ENCODE measurements around the gene NCAPG2.

Gene NCAPG2

DNA sequence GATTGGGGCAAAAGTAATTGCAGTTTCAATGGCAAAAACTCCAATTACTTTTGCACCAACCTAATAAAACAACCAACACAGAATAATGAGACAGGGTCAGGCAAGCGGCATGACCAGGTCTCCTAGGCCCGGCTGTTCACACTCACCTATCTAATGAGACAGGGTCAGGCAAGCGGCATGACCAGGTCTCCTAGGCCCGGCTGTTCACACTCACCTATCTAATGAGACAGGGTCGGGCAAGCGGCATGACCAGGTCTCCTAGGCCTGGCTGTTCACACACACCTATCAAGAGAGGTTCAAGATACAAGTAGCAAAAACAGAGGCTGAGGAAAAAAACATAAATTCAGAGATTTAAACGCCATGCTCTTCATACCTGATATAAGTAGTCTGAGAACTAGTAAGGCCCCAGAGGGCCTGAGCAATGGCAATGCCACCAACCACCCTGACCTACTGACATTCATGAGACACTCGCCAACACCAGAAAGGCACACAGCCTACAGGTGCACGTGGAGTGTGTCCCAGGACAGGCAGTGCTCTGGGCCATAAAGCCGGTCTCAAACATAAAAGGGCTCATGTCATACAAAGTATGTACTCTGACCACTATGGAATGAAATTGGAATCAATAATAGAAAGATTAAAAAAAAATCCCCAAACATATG, 40.6 kb upstream of the NCAPG2 start:
- WGBS (ENCODE audit: insufficient coverage, insufficient read length), result no CpG with 5 or more reads among the region's 10 CpGs
- peaks cover 6% of the 10 kb centered on the region; the same call in 1 of the 2 replicates for H3K36me3 ChIP-seq (ENCODE audit: control insufficient read depth, insufficient read depth, low read length)

GRCh38 chr7:158744070-158744469, 39.5 kb upstream of the NCAPG2 start:
- no peak overlapping the region for H3K4me3 ChIP-seq (ENCODE audit: low read length)

More for the DNA sequence above, 40.6 kb upstream of the NCAPG2 start:
- Histone ChIP-seq H3K4me1 (ENCODE audit: control insufficient read depth, insufficient read depth, low read length) (no peaks in the 10 kb centered on the region), H3K27ac (ENCODE audit: low read length) (no peak overlapping the region), H3K9me3 (ENCODE audit: control insufficient read depth, insufficient read depth, low read length) (no peaks in the 10 kb centered on the region), H3K4me3 (ENCODE audit: low read length) (no peak overlapping the region), H3K27me3 (ENCODE audit: control insufficient read depth, insufficient read depth, low read length) (no peaks in the 10 kb centered on the region)
- no peak for DNase-seq (ENCODE audit: low read depth, low spot score)

GRCh38 chr7:158743219-158743618, 38.6 kb upstream of the NCAPG2 start:
- Histone ChIP-seq H3K27ac (ENCODE audit: low read length) (no peak overlapping the region), H3K4me3 (ENCODE audit: low read length) (no peak overlapping the region), H3K27me3 (ENCODE audit: control insufficient read depth, insufficient read depth, low read length) (no peaks in the 10 kb centered on the region), H3K4me1 (ENCODE audit: control insufficient read depth, insufficient read depth, low read length) (no peaks in the 10 kb centered on the region), H3K9me3 (ENCODE audit: control insufficient read depth, insufficient read depth, low read length) (no peaks in the 10 kb centered on the region), H3K36me3 (ENCODE audit: control insufficient read depth, insufficient read depth, low read length) (peaks cover 9% of the 10 kb centered on the region)
- no peak for DNase-seq (ENCODE audit: low read depth, low spot score)
- no CpG with 5 or more reads among the region's 17 CpGs for WGBS (ENCODE audit: insufficient coverage, insufficient read length)

More at GRCh38 chr7:158744070-158744469, 39.5 kb upstream of the NCAPG2 start:
- DNase-seq (ENCODE audit: low read depth, low spot score), result no peak
- Histone ChIP-seq H3K36me3 (ENCODE audit: control insufficient read depth, insufficient read depth, low read length) (peaks cover 6% of the 10 kb centered on the region; the same call in 1 of the 2 replicates), H3K4me1 (ENCODE audit: control insufficient read depth, insufficient read depth, low read length) (no peaks in the 10 kb centered on the region), H3K27ac (ENCODE audit: low read length) (no peak overlapping the region), H3K27me3 (ENCODE audit: control insufficient read depth, insufficient read depth, low read length) (no peaks in the 10 kb centered on the region), H3K9me3 (ENCODE audit: control insufficient read depth, insufficient read depth, low read length) (no peaks in the 10 kb centered on the region)
- WGBS (ENCODE audit: insufficient coverage, insufficient read length), result no CpG with 5 or more reads among the region's 4 CpGs

GRCh38 chr7:158742065-158742821, 37.6 kb upstream of the NCAPG2 start:
- Histone ChIP-seq H3K4me3 (ENCODE audit: low read length) (no peak overlapping the region), H3K27me3 (ENCODE audit: control insufficient read depth, insufficient read depth, low read length) (no peaks in the 10 kb centered on the region), H3K27ac (ENCODE audit: low read length) (no peak overlapping the region), H3K36me3 (ENCODE audit: control insufficient read depth, insufficient read depth, low read length) (peaks cover 12% of the 10 kb centered on the region), H3K9me3 (ENCODE audit: control insufficient read depth, insufficient read depth, low read length) (no peaks in the 10 kb centered on the region), H3K4me1 (ENCODE audit: control insufficient read depth, insufficient read depth, low read length) (no peaks in the 10 kb centered on the region)
- no CpG with 5 or more reads among the region's 19 CpGs for WGBS (ENCODE audit: insufficient coverage, insufficient read length)
- no peak for DNase-seq (ENCODE audit: low read depth, low spot score)

DNA sequence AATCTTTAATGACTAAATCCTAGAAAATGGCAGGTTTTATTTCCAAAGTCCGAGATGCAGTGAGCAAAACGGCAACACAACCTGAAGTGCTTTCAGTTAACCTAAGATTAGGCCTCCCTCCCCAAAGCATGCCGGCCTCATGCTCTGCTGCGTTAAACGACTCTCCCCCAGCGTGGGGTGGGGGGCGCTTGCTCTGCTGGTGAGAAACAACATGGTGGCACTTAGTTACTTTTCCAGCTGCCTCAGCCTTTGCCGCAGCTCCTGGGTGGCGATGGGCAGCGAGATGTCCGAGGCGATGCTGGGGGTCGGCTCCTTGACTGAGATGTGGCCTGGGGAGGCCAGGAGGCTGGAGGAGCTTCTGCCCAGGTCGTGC, 36.7 kb upstream of the NCAPG2 start:
- H3K4me3 ChIP-seq (ENCODE audit: low read length), result no peak overlapping the region
- DNase-seq (ENCODE audit: low read depth, low spot score), result no peak
- H3K36me3 ChIP-seq (ENCODE audit: control insufficient read depth, insufficient read depth, low read length), result peaks cover 14% of the 10 kb centered on the region
- no peak overlapping the region for H3K27ac ChIP-seq (ENCODE audit: low read length)
- no peaks in the 10 kb centered on the region for H3K4me1 ChIP-seq (ENCODE audit: control insufficient read depth, insufficient read depth, low read length)
- WGBS (ENCODE audit: insufficient coverage, insufficient read length), result no CpG with 5 or more reads among the region's 14 CpGs
- no peaks in the 10 kb centered on the region for H3K9me3 ChIP-seq (ENCODE audit: control insufficient read depth, insufficient read depth, low read length)
- H3K27me3 ChIP-seq (ENCODE audit: control insufficient read depth, insufficient read depth, low read length), result no peaks in the 10 kb centered on the region

DNA sequence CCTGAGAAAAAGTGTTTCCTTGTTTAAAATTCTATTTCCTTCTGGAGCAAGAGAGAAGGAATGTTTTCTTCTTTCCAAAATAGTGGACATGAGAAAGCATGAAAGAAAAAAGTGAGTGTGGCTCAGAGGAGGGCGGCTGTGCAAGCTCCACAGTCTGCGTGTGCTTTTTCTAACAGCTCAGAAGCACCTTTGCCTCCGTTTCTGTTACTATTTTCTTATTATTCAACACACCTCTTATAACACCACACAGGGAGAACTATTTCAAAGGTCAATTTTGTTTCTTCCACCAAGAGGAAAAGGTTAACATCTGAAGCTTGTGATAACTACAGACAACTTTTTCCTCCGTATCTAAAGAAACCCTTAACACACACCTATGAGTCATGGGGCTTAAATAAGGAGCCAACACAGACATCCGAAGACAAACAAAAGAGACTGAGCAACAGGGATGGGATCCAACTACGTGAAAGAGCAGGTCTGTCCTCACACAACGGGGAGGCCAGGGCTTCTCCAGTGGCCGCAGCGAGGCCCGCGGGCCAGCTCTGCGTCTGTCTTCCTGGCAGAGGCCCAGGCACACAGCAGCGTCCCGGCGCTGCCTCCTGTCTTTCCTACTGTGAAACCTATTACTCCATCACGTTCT, 36.2 kb upstream of the NCAPG2 start:
- WGBS (ENCODE audit: insufficient coverage, insufficient read length), result no CpG with 5 or more reads among the region's 16 CpGs
- no peaks in the 10 kb centered on the region for H3K27me3 ChIP-seq (ENCODE audit: control insufficient read depth, insufficient read depth, low read length)
- no peaks in the 10 kb centered on the region for H3K4me1 ChIP-seq (ENCODE audit: control insufficient read depth, insufficient read depth, low read length)
- no peak overlapping the region for H3K4me3 ChIP-seq (ENCODE audit: low read length)
- H3K36me3 ChIP-seq (ENCODE audit: control insufficient read depth, insufficient read depth, low read length), result peaks cover 14% of the 10 kb centered on the region
- H3K9me3 ChIP-seq (ENCODE audit: control insufficient read depth, insufficient read depth, low read length), result no peaks in the 10 kb centered on the region
- no peak for DNase-seq (ENCODE audit: low read depth, low spot score)
- H3K27ac ChIP-seq (ENCODE audit: low read length), result no peak overlapping the region

DNA sequence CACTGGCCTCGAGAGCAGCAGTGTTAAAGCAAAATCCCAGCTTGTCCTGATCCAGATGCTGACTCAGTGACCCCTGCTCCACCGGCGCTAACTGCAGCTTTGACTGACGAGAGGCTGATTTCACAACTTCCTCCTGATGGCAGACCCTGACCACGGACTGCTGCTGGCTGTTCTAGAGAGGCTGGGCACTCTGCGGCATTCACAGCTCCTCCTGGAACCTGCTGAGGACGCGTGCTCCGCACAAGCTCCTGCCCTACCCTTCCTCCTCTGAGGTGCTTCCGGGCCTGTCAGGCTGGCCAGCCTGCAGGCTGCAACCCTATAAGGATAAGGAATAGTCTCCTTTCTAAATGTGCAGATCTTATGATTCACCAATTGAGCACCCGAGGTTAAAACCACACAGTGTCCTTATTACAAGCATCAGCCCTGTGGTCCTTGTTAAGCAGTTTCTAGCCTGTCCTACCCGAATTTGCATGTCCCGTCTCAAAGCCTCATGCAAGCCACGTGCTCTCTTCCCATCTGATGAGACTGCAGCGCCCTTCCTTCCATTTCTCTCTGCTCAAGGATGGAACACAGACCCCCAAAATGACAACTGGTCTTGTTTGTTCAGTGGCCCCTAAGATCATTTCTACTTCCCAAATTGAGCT, 35.5 kb upstream of the NCAPG2 start:
- H3K9me3 ChIP-seq (ENCODE audit: control insufficient read depth, insufficient read depth, low read length), result no peaks in the 10 kb centered on the region
- no peak overlapping the region for H3K4me3 ChIP-seq (ENCODE audit: low read length)
- H3K27me3 ChIP-seq (ENCODE audit: control insufficient read depth, insufficient read depth, low read length), result no peaks in the 10 kb centered on the region
- no peaks in the 10 kb centered on the region for H3K4me1 ChIP-seq (ENCODE audit: control insufficient read depth, insufficient read depth, low read length)
- H3K36me3 ChIP-seq (ENCODE audit: control insufficient read depth, insufficient read depth, low read length), result peaks cover 14% of the 10 kb centered on the region
- H3K27ac ChIP-seq (ENCODE audit: low read length), result no peak overlapping the region
- no peak for DNase-seq (ENCODE audit: low read depth, low spot score)
- WGBS (ENCODE audit: insufficient coverage, insufficient read length), result no CpG with 5 or more reads among the region's 15 CpGs

DNA sequence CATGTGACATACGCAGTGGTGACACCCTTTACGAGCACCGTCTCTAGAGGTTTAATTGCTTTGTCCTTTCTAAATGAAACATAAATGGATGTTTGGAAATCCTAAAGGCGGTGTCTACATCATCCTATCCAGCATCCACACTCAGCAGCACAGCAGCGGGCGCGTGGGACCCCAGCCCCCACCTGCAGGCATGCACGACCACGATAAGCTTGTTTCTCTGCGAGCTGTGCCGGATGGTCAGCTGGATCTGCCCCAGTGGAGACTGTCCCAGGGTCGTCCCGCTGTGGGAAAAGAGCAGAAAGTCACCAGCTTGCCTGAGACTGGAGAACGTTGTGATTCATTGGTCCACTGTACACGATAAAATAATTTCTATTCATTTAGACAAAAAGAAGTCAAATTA, 34.2 kb upstream of the NCAPG2 start:
- WGBS (ENCODE audit: insufficient coverage, insufficient read length), result no CpG with 5 or more reads among the region's 15 CpGs
- H3K36me3 ChIP-seq (ENCODE audit: control insufficient read depth, insufficient read depth, low read length), result peaks cover 14% of the 10 kb centered on the region
- H3K4me1 ChIP-seq (ENCODE audit: control insufficient read depth, insufficient read depth, low read length), result no peaks in the 10 kb centered on the region
- no peaks in the 10 kb centered on the region for H3K27me3 ChIP-seq (ENCODE audit: control insufficient read depth, insufficient read depth, low read length)
- no peak for DNase-seq (ENCODE audit: low read depth, low spot score)
- no peaks in the 10 kb centered on the region for H3K9me3 ChIP-seq (ENCODE audit: control insufficient read depth, insufficient read depth, low read length)
- no peak overlapping the region for H3K27ac ChIP-seq (ENCODE audit: low read length)
- no peak overlapping the region for H3K4me3 ChIP-seq (ENCODE audit: low read length)

DNA sequence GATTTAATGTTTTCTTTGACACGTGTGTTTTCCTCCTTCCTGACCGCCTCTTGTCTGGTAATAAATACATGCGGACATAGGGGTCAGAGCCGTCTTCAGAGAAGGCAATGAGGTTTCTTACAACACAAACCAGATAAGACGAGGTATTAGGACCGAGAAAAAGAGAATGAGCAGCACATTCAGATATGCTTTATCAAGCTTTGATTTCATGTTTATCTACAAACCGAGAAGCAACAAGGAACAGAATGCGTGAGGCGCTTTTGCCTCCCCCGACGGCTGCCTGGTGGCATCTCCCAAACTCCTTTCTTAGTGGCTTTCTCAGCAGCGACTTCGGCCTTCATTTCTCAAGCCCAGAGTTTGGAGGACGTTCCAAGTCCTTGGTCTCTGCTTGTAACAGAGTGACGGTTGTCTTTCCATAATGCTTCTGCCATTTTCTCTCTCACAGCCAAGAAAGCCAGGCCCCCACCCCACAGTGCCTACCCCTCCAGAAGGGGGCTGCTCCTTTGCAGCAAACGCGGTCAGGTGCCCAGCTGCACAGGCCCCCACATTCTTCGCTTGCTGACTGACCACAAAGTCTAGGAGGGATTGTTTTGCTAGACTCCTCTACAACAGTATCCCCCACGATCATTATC, 32.6 kb upstream of the NCAPG2 start:
- Histone ChIP-seq H3K27me3 (ENCODE audit: control insufficient read depth, insufficient read depth, low read length) (no peaks in the 10 kb centered on the region), H3K4me1 (ENCODE audit: control insufficient read depth, insufficient read depth, low read length) (peaks cover 2% of the 10 kb centered on the region; the same call in 1 of the 2 replicates), H3K9me3 (ENCODE audit: control insufficient read depth, insufficient read depth, low read length) (no peaks in the 10 kb centered on the region), H3K27ac (ENCODE audit: low read length) (no peak overlapping the region), H3K4me3 (ENCODE audit: low read length) (no peak overlapping the region), H3K36me3 (ENCODE audit: control insufficient read depth, insufficient read depth, low read length) (peaks cover 14% of the 10 kb centered on the region)
- WGBS (ENCODE audit: insufficient coverage, insufficient read length), result no CpG with 5 or more reads among the region's 19 CpGs
- DNase-seq (ENCODE audit: low read depth, low spot score), result no peak

DNA sequence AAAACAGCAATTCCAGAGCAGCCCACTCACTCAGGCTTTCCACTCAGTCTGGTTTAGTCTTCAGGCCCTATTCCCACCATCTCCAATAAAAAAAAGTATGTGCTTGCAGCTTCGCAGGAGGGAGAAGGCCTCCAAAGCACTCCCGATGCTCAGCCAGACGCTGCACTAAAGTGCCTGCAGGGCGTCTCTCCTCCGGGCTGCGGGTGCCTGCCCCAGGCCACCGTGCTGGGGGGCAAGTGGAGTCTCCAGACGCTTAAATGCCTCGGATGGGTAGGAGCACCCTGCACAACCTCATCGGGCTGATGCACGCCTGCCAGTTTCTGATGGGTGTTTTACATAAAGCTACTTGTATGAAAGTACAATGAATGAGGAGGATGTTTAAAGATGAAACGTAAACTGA, 31.3 kb upstream of the NCAPG2 start:
- peaks cover 2% of the 10 kb centered on the region; the same call in 1 of the 2 replicates for H3K4me1 ChIP-seq (ENCODE audit: control insufficient read depth, insufficient read depth, low read length)
- DNase-seq (ENCODE audit: low read depth, low spot score), result no peak
- H3K4me3 ChIP-seq (ENCODE audit: low read length), result no peak overlapping the region
- no peaks in the 10 kb centered on the region for H3K9me3 ChIP-seq (ENCODE audit: control insufficient read depth, insufficient read depth, low read length)
- no CpG with 5 or more reads among the region's 12 CpGs for WGBS (ENCODE audit: insufficient coverage, insufficient read length)
- no peak overlapping the region for H3K27ac ChIP-seq (ENCODE audit: low read length)
- H3K36me3 ChIP-seq (ENCODE audit: control insufficient read depth, insufficient read depth, low read length), result peaks cover 8% of the 10 kb centered on the region
- H3K27me3 ChIP-seq (ENCODE audit: control insufficient read depth, insufficient read depth, low read length), result no peaks in the 10 kb centered on the region

Data from iPS DF 6.9 (cell line).